Duodenal mucosa (tissue), 2 donors: ENCODE results near the gene TERF2IP.

ENCODE experiments used
- H3K27ac ChIP-seq: one replicate; pipeline ENCODE4 v1.7.0; 2013; ENCODE audit warnings: low read depth, low read length
- H3K27me3 ChIP-seq, 2 donors: one replicate each; pipeline ENCODE4 v1.7.0; 2013; ENCODE audit warnings: low read length in 2 of 2, control low read depth in 1 of 2; ENCODE audit not compliant: insufficient read depth in 2 of 2, control insufficient read depth in 1 of 2
- H3K36me3 ChIP-seq, 2 donors: one replicate each; pipeline ENCODE4 v1.7.0; 2013; ENCODE audit warnings: low read length in 2 of 2, control low read depth in 1 of 2; ENCODE audit not compliant: insufficient read depth in 2 of 2, control insufficient read depth in 1 of 2
- H3K4me1 ChIP-seq, 2 donors: one replicate each; pipeline ENCODE4 v1.7.0; 2013; ENCODE audit warnings: low read length in 2 of 2, control low read depth in 1 of 2; ENCODE audit not compliant: insufficient read depth in 2 of 2, control insufficient read depth in 1 of 2
- H3K4me3 ChIP-seq, 2 donors: one replicate each; pipeline ENCODE4 v1.7.0; 2013; ENCODE audit warnings: low read length in 2 of 2, low read depth in 1 of 2
- H3K9ac ChIP-seq, 2 donors: one replicate each; pipeline ENCODE4 v1.7.0; 2013; ENCODE audit warnings: low read length in 2 of 2, low read depth in 1 of 2
- H3K9me3 ChIP-seq, 2 donors: one replicate each; pipeline ENCODE4 v1.7.0; 2013; ENCODE audit warnings: low read length in 2 of 2, control low read depth in 1 of 2; ENCODE audit not compliant: control insufficient read depth in 1 of 2

The TERF2IP gene

DNA sequence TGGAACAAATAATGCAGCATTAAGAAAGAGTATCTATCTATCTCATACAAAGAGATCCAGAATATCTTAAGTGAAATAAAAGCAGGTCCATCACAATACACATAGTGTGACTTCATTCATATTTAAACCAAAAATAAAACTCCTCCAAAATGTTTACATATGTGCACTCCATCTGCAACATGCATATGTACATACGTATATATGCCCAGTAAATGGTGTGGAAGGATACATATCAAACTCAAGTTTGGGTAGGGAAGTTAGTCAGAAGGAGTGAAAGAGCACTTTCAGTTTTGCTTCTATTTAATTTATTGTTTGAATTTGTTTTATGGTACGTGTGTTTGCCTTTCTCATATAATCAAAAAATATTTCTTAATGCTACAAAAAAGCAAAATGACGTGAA is 12.5 kb upstream of the TERF2IP start:
- H3K27me3 ChIP-seq, result no peaks in the 10 kb centered on the region
- no peak overlapping the region for H3K4me3 ChIP-seq
- H3K9me3 ChIP-seq, result no peaks in the 10 kb centered on the region
- no peaks in the 10 kb centered on the region for H3K4me1 ChIP-seq
- H3K36me3 ChIP-seq, result peaks cover 42 to 83% of the 10 kb centered on the region in 2 donors
- no peak overlapping the region for H3K27ac ChIP-seq
- H3K9ac ChIP-seq, result no peak overlapping the region

DNA sequence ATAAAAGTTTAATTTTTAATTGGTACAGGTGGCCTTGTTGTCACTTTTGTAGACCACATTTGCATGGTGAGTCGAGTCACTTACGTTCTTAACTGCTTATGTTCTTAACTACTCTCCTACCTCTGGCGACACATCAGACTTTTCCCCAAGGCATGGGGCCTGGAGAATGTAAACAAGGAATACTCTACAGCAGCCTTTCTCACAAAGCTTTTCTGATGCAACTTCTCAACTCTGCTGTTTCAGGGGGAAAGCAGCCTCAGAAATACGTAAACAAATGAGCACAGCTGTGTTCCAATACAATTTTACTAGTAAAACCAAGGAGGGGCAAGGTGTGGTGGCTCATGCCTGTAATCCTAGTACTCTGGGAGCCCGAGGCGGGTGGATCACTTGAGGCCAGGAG is 7.0 kb upstream of the TERF2IP start:
- H3K36me3 ChIP-seq, result peaks cover 29 to 61% of the 10 kb centered on the region in 2 donors
- H3K9ac ChIP-seq, result no peak overlapping the region
- H3K4me3 ChIP-seq, result no peak overlapping the region
- peaks cover 10 to 13% of the 10 kb centered on the region in 2 donors for H3K4me1 ChIP-seq
- H3K27ac ChIP-seq, result no peak overlapping the region
- H3K27me3 ChIP-seq, result no peaks in the 10 kb centered on the region
- no peaks in the 10 kb centered on the region for H3K9me3 ChIP-seq

DNA sequence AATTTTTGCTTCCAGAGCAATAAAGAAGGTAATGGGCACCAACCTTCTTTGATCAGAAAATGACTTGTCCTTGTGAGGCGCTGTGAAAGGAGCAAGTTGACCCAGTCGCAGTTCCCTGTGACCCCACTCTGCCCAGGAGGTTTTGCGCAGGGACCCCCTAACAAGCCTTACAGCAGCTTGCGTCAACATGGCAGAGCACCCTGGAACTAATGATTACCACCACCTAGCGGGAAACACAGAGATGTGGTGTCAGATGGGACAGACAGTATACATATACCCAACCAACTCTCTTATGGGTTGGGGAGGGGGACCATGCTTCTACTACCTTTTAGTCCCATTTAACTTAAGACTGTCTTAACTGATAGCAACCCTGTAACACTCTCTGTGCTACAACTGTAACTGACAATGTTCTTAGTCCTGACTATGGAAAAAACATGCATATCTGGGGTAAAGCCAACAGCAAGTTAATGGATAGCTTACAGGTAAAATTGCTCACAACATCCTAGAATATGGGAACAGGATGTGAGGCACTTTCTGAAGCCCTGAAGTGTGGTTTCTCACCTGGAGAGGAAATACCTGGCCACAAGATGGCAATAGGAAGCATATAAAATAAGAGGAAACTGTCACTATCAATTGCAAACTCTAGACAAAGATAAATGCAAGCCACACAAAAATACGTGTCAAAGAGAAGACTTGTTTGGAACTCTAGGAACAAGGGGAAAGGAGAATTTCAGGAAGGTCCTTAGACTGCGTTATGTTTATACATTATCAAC is 3.1 kb upstream of the TERF2IP start:
- peaks cover 15 to 33% of the 10 kb centered on the region in 2 donors for H3K36me3 ChIP-seq

DNA sequence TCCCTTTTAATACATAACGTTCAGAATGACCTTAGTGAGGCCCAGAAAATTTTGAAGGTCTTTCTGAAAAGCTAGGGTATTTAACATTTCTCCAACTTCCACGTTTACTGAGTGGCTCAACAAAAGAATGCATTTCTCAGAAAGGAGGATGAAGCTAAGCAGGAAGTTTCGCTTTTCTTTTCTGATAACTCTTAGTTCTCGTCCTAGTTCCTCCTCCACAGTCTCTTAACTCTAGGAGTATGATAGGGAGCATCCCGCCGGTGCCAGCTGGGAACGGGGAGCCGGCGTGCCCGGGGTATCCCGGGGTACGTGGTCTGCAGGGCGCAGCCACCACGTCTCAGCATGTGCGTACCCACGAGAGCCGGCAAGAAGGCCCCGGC is 471 bp upstream of the TERF2IP start:
- Histone ChIP-seq H3K27me3 (no peaks in the 10 kb centered on the region), H3K4me3 (peak overlapping the region; percentile 85 to 88), H3K9ac (peak overlapping the region; percentile 84 to 96), H3K9me3 (no peaks in the 10 kb centered on the region), H3K27ac (peak overlapping the region; percentile 71), H3K36me3 (peaks cover 4 to 9% of the 10 kb centered on the region in 2 donors), H3K4me1 (peaks cover 38 to 41% of the 10 kb centered on the region in 2 donors)

More for the DNA sequence above, 3.1 kb upstream of the TERF2IP start:
- no peaks in the 10 kb centered on the region for H3K9me3 ChIP-seq
- peaks cover 18 to 23% of the 10 kb centered on the region in 2 donors for H3K4me1 ChIP-seq
- H3K4me3 ChIP-seq, result no peak overlapping the region
- no peaks in the 10 kb centered on the region for H3K27me3 ChIP-seq
- H3K9ac ChIP-seq, result no peak overlapping the region
- no peak overlapping the region for H3K27ac ChIP-seq

DNA sequence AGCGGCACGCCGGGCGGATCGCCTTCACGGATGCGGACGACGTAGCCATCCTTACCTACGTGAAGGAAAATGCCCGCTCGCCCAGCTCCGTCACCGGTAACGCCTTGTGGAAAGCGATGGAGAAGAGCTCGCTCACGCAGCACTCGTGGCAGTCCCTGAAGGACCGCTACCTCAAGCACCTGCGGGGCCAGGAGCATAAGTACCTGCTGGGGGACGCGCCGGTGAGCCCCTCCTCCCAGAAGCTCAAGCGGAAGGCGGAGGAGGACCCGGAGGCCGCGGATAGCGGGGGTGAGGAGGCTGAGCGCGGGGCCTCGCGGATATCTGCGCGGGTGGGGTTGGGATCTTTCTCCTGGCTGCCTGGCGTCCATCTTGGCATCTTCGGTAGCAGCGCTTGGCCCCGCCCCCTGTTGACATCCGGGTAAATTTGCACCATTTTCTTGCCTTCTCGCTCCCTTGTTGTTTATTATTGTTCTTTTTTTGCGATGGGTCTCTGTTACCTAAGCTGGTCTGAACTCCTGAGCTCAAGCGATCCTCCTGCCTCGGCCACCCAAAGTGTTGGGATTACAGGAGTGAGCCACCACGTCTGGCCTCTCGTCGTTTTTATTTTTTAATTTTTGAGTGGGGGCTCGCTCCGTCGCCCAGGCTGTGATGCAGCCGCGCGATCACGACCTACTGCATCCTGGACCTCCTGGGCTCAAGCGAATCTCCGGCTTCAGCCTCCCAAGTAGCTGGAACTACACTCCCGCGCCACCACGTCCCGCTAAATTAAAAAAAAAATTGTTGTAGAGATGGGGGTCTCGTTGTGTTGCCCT is 898 bp downstream of the TERF2IP start:
- Histone ChIP-seq H3K4me1 (peaks cover 40 to 51% of the 10 kb centered on the region in 2 donors), H3K27me3 (no peaks in the 10 kb centered on the region), H3K36me3 (peaks cover 3 to 4% of the 10 kb centered on the region in 2 donors), H3K9me3 (no peaks in the 10 kb centered on the region), H3K4me3 (peak overlapping the region; percentile 85 to 88), H3K27ac (peak overlapping the region; percentile 98), H3K9ac (peak overlapping the region; percentile 91 to 96)

DNA sequence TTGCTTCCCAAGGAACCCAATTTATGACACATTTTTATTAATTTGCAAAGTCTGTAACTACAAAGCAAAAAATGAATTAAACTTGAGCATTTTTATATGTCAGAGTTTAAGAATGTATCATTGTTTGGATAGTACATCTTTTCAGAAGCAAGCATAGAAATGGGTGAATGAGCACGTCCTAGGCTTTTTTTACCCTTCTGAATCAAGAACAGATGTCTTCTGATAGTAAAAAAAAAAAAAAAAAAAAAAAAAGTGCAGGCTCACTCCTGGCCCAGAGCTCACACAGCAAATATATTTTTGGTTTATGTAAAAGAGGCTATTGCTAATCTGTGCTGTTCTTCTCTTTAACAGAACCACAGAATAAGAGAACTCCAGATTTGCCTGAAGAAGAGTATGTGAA is 6.3 kb downstream of the TERF2IP start:
- Histone ChIP-seq H3K27ac (no peak overlapping the region), H3K9me3 (no peaks in the 10 kb centered on the region), H3K9ac (no peak overlapping the region), H3K36me3 (peaks cover 30 to 43% of the 10 kb centered on the region in 2 donors), H3K4me1 (peaks cover 17 to 36% of the 10 kb centered on the region in 2 donors), H3K27me3 (no peaks in the 10 kb centered on the region), H3K4me3 (no peak overlapping the region)

DNA sequence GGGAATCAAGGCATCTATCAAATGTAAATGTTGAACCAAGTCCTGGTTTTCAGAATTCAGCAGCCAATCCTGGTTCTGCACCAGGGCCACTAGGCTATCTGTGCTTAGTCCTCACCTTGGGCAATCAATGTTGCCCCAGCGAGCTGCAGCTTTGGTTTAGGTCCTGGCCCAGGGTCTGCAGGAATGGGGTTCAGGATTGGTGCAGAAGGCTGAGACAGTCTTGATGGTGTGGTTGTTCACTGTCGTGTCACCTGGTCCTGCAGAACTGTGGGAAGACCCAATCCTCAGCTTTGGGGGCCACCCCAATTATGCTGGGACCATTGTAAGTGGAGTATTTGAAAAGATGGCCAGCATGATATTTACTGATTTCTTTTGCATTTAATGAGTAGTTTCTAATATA is 10.6 kb downstream of the TERF2IP start:
- no peaks in the 10 kb centered on the region for H3K27me3 ChIP-seq
- H3K9ac ChIP-seq, result no peak overlapping the region
- no peaks in the 10 kb centered on the region for H3K9me3 ChIP-seq
- H3K27ac ChIP-seq, result no peak overlapping the region
- peaks cover 30 to 50% of the 10 kb centered on the region in 2 donors for H3K36me3 ChIP-seq
- H3K4me3 ChIP-seq, result no peak overlapping the region
- H3K4me1 ChIP-seq, result peaks cover 0 to 5% of the 10 kb centered on the region in 2 donors

DNA sequence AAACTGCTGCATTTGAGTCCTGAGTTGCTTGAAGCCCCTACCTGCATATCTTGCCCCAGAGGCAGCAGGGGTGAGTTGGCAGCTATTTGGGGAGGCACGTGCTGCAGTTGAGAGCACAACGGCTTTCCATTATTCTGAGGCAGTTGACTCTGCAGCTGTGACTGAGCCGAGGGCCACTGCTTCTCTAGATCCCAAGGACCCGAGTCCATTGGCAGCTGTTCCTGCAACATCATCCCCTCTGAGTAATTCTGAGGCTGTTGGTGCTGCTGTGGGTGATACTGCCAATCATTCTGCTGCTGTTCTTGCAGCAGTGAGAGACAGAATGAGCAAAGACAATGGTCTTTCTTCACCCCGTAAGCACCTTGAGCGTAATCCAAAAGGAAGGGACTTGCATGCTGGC is 12.7 kb downstream of the TERF2IP start:
- no peak overlapping the region for H3K27ac ChIP-seq
- no peak overlapping the region for H3K4me3 ChIP-seq
- no peaks in the 10 kb centered on the region for H3K4me1 ChIP-seq
- no peak overlapping the region for H3K9ac ChIP-seq
- H3K36me3 ChIP-seq, result peaks cover 27 to 39% of the 10 kb centered on the region in 2 donors
- H3K27me3 ChIP-seq, result no peaks in the 10 kb centered on the region
- H3K9me3 ChIP-seq, result no peaks in the 10 kb centered on the region

DNA sequence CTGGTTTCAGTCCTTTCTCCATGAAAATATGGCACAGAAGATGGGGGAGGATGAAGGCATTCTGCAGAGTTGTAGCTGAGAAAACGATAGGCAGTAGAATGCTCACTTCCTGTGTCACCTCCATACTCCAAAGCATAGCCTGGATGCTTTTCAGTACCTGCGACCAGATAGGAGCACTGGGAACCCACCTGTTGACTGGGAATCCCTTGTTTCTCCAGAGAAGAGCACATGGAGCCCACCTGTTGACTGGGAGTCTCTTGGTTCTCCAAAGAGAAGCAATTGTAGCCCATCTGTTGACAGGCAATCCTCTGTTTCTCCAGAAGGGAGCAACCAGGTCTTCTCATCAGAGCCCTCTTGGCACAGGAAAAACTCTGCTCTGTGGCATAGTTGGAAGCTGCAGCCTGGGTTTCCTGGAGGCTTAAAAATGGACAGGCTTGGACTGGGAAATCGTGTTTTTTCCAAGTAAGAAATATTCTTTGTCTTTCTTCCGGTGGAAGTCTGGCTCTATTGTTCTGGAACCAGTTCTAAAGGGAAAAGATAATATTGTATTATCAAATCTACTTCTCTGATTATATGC is 13.2 kb downstream of the TERF2IP start:
- peaks cover 23 to 34% of the 10 kb centered on the region in 2 donors for H3K36me3 ChIP-seq
- H3K27ac ChIP-seq, result no peak overlapping the region
- H3K4me3 ChIP-seq, result no peak overlapping the region
- H3K9ac ChIP-seq, result no peak overlapping the region
- no peaks in the 10 kb centered on the region for H3K9me3 ChIP-seq
- no peaks in the 10 kb centered on the region for H3K4me1 ChIP-seq
- no peaks in the 10 kb centered on the region for H3K27me3 ChIP-seq

DNA sequence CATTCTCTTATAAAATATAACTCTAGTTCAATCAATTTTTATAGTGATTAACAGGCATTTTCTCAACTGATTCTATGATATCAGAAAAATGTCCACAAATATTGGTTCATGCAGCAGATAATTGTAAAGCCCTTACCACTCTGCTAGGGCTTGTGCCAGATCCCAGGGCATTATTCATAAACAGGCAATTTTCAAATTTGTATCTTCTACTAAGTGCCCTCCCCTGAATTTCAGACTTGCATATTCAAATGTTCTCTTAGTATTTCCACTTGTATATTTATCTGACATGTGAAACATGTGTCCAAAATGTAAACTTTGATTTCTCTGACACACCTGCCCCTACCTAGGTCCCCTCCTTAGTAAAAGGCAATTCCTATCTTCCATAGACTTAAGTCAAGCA is 19.9 kb downstream of the TERF2IP start:
- no peaks in the 10 kb centered on the region for H3K4me1 ChIP-seq

More for the DNA sequence above, 19.9 kb downstream of the TERF2IP start:
- H3K27me3 ChIP-seq, result no peaks in the 10 kb centered on the region
- no peaks in the 10 kb centered on the region for H3K9me3 ChIP-seq
- H3K27ac ChIP-seq, result no peak overlapping the region
- no peak overlapping the region for H3K9ac ChIP-seq
- no peaks in the 10 kb centered on the region for H3K36me3 ChIP-seq
- no peak overlapping the region for H3K4me3 ChIP-seq
